Measurements from ENCODE around the gene LRRC41.
"Not testable (repeated sequence)": the region's sequence is repeated elsewhere in the genome, so short reads cannot be mapped to it uniquely, and the experiment has no call there.

LRRC41 gene

GRCh38 chr1:46322191-46322590 lies 18.8 kb upstream of the LRRC41 start:
- not testable (repeated sequence) for DNase-seq (ENCODE audit: low spot score)

GRCh38 chr1:46319960-46320914 lies 16.8 kb upstream of the LRRC41 start:
- DNase-seq (ENCODE audit: low spot score) = not testable (repeated sequence)

- not testable (repeated sequence) for DNase-seq (ENCODE audit: low spot score)
Measured at GRCh38 chr1:46319301-46319700, 15.9 kb upstream of the LRRC41 start.

GRCh38 chr1:46317323-46317722 lies 13.9 kb upstream of the LRRC41 start:
- DNase-seq (ENCODE audit: low spot score) = no peak

GRCh38 chr1:46315669-46316403 lies 12.4 kb upstream of the LRRC41 start:
- DNase-seq (ENCODE audit: low spot score) = no peak

GRCh38 chr1:46310321-46310720 lies 6.9 kb upstream of the LRRC41 start:
- DNase-seq (ENCODE audit: low spot score) = no peak

- DNase-seq (ENCODE audit: low spot score) = no peak
Measured at GRCh38 chr1:46309401-46310159, 6.2 kb upstream of the LRRC41 start.

- DNase-seq (ENCODE audit: low spot score) = no peak
Measured at GRCh38 chr1:46306159-46306530, 2.7 kb upstream of the LRRC41 start.

- no peak for DNase-seq (ENCODE audit: low spot score)
Measured at GRCh38 chr1:46303872-46304326, 483 bp upstream of the LRRC41 start.

- peak; percentile 18 for DNase-seq (ENCODE audit: low spot score)
Measured at GRCh38 chr1:46302641-46303037, 777 bp downstream of the LRRC41 start.

GRCh38 chr1:46301808-46302640 lies 1.4 kb downstream of the LRRC41 start:
- peak; percentile 27 for DNase-seq (ENCODE audit: low spot score)

- no peak for DNase-seq (ENCODE audit: low spot score)
Measured at GRCh38 chr1:46301406-46301807, 2.0 kb downstream of the LRRC41 start.

- peak; percentile 20 for DNase-seq (ENCODE audit: low spot score)
Measured at GRCh38 chr1:46300673-46301405, 2.6 kb downstream of the LRRC41 start.

- DNase-seq (ENCODE audit: low spot score) = no peak
Measured at GRCh38 chr1:46298387-46298786, 5.0 kb downstream of the LRRC41 start.

GRCh38 chr1:46295306-46295705 lies 8.1 kb downstream of the LRRC41 start:
- DNase-seq (ENCODE audit: low spot score) = no peak

GRCh38 chr1:46289976-46290375 lies 13.4 kb downstream of the LRRC41 start:
- DNase-seq (ENCODE audit: low spot score) = no peak

- DNase-seq (ENCODE audit: low spot score) = no peak
Measured at GRCh38 chr1:46289134-46289494, 14.3 kb downstream of the LRRC41 start.

- DNase-seq (ENCODE audit: low spot score) = no peak
Measured at GRCh38 chr1:46288485-46289133, 14.8 kb downstream of the LRRC41 start.

GRCh38 chr1:46285730-46286477 lies 17.5 kb downstream of the LRRC41 start:
- DNase-seq (ENCODE audit: low spot score) = no peak

All from pons (tissue), 1 donor.